ENCODE measurements around the gene RAPGEF3. TPM values are rescaled to one million over a fixed set of nuclear protein-coding genes. Genes with fewer than 3 reads are reported as not detected.
A peak's percentile ranks its signal among the peaks of the same experiment; 100 is the strongest.

Gene RAPGEF3
- total RNA-seq, 1 experiment from 2014 or later = 2.6 TPM

DNA sequence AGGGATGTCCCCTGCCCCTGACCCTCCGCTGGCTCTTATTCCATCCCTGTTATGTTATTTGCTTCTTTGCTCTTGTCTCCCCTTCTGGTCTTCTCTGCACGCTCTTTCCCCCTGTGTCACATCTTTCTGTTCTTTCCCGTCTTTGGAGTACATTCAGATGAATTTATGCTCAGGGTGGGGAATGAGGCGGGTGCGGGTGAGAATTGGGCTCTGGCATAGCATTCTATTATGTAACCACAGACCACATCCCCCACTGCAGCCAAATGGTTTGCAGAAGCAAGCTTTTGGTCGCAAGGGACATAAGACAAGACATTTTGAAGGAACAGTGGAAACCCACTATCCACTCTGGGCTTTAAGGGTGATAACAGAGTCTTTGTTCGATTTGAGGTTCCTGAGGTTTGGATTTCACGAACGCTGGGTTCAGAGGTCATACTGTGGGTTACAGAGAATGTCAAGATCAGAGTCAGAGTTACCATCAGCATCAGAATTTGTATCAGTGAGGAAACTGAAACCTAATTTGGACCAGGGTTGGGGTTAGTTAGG lies 37.2 kb downstream of the RAPGEF3 start:
- no peak for DNase-seq (ENCODE audit: low read depth)

DNA sequence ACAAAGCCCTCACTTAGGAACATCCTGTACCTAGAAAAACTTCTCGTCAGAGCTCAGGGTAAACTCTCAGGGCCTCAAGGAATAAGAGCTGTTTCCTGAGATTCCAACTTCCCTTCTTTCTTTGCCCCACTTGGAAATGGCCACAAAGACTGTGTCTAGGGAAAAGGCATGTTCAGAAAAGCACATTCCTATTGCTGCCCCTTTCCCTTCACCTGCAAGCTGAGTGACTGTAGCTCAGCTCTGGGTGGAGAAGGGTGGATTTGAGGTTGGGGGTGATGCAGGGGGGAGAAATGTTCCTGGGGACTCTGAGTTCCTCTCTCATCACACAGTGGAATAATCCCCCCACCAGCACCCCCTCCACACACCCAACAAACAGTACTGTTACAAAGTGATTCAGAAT lies 40.1 kb downstream of the RAPGEF3 start:
- DNase-seq (ENCODE audit: low read depth) = no peak

DNA sequence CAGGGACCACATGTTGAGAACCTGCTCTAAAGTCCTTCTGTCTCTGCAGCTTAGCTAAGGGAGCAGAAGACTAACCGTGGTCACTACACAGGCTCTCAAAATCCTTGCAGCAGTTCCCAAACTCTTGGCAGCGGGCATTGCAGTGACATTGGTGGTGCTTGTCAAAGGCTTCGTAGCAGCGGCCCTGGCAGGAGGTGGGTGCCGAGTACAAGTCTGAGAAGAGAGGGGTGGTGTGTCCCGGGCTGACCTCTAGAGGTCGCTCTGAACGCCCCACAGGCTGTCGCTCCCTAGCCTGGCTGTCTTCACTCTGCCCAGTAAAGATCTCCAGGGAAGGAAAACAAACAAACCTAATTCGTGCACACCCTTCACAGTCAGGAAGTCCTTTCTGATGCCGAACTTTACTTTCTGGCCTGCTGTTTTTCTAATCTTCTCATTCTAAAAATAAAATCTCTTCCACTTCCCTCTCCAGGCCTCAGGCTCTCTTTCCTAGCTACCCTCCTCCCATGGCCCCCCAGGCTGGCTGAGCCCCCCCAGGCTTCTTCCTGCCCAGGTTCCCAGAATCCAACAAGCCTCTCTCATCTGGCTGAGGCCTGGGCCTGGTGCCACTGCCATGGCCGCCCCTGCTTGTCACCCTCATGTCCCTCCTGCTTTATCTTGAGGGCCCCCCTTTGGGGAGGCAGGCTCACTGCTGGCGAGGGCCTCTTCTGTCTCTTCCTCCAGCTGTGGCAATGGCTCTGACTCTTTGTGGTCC lies 41.1 kb downstream of the RAPGEF3 start:
- peak; percentile 58 for DNase-seq (ENCODE audit: low read depth)

DNA sequence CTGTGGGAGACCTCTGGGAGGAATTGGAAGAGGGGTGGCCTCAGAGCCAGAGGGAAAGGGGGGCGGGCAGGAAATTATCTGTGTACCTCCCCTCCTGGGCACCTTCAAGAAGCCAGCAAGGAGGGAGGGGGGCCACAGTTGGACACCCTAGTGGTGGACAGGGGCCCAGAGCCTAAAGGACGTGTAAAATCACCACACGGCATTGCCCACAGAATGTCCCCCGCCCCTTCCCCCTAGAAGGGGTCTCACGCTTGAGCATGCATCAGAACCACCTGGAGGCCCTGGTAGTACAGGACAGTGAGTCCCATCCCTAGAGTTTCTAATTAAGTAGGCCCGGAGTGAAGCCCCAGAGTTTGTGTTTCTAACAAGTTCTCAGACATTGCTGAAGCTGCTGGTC lies 41.6 kb downstream of the RAPGEF3 start:
- no peak for DNase-seq (ENCODE audit: low read depth)

DNA sequence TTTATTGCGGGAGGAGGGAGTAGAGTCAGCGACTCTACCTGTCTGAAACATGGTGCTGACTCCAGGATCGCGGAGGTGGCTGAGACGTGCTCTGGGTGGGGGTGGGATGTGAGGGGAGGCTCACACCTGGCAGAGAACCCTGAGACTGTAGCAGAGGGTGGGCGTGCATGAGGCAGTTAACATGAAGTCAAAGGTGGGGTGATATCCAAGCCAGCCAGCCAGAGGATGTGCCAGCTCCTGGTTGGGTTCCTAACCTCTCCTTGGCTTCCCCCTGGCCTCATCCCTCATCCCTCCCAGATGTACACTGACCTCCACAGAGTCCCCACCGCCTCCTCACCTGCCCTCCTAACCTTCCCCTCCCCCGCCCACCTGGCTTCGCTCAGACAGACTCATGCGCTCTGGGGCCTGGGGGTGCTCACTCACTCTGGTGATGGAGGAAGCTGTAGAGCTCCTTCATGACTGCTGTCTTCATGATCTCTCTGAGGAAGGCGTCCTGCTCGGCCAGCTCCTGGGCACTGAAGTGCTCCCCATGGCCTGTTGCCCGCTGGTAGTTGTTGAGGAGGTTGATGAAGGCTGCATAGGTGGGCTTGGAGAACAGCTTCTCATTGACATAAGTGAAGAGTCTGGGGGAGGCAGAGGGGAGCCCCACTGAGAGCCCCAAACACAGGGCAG lies 42.7 kb downstream of the RAPGEF3 start:
- no peak for DNase-seq (ENCODE audit: low read depth)

DNA sequence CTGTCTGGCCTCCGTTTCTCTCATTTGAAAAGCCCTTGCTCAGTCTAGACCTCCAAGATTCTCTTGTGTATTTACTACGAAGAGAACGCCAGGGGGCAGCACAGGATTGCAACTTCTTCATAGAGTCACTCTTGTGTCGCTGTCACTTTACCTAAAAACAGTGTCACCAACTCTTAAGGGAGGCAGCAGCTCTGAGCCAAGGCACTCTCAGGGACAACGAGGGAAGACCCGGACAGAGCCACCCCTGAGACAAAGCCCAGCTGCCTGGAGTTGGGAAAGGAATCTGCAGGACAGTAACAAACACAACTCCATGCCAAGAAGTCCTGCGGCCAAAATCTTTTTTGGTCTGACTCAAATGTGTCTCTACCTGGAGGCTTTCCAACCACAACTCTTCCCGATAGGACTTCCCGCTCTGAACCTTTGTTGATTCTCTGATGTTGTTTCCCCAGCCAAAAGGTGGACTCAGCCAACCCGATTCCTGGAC lies 43.2 kb downstream of the RAPGEF3 start:
- DNase-seq (ENCODE audit: low read depth) = peak; percentile 77

DNA sequence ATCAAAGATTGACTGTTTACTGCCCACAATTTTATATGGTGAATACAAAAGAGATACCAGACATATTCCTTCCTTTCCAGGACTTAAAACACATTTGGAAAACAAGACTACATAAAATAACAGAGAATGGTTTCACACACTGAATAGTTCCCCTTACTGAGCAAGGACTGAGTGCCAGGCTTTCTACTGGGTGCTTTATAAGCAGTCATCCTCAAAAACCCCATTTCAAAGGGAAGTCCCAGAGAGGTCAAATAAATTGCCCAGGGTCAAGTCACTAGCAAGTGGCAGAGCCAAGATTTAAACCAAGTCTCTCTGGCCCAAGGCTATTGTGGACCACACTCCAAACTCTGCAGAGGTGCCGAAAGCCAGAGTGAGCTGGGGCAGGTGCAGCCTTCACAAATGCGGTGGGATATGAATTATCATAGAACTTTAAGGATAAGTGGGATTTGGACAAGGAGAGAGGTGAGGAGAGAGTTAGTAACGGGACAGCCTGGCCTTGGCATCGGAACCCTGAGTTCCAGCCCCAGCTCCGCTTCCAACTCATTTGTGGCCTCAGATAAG lies 43.8 kb downstream of the RAPGEF3 start:
- DNase-seq (ENCODE audit: low read depth) = no peak

DNA sequence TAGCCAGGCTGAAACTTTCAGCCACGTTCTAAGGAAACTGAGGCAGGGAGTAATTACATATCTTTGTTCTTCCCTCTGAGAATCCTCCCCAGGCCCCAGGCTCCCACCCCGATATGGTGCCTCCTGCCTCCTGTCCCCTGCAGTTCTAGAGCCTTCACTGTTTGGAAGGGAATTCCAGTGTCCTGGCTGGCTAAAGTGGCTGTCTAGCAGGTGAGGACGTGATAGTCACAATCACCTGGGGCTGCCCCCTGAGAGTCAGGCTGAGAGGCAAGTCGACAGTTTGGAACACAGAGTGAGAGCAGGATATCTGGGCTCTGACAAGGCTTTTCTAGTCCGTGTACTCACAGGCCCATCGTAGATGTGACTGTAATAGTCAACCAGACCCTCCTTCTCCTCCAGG lies 46.5 kb downstream of the RAPGEF3 start:
- DNase-seq (ENCODE audit: low read depth) = no peak

DNA sequence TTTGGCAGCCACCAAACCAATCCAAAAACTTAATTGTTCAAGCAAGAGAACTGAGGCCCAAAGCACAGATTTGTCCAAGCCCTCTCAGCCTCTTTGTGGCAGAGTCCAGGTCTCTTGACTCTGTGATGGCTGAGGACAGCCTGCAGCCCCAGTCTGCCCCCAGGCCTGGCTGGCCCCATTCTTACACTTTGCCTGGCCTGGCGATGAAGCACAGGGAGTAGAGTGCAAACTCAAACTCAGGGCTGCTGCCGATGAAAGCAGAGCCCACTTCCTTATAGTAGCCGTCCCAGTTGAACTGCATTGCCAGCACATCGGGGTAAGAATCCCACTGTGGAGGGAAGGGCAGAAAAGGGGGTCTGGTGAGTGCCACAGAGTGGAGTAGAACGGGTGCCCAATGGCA lies 47.2 kb downstream of the RAPGEF3 start:
- no peak for DNase-seq (ENCODE audit: low read depth)

DNA sequence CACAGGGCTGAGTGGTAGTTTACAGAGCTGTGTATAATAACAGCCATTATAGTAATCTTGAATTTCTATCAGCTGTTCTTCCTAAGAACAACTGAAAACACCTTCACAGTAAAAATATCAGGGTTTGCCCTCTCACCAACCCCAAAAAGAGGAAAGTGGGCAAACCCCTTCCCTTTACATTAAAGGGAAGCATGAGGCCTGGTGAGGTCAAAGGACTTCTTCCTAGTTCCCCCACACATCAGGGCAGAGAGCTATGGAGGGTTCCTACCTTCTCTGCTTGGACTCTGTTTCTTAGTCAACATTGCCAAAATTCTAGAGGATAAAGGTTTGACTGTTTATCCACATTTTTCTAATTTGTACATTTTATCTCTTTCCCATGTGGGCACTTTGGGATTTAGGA lies 48.4 kb downstream of the RAPGEF3 start:
- DNase-seq (ENCODE audit: low read depth) = no peak

DNA sequence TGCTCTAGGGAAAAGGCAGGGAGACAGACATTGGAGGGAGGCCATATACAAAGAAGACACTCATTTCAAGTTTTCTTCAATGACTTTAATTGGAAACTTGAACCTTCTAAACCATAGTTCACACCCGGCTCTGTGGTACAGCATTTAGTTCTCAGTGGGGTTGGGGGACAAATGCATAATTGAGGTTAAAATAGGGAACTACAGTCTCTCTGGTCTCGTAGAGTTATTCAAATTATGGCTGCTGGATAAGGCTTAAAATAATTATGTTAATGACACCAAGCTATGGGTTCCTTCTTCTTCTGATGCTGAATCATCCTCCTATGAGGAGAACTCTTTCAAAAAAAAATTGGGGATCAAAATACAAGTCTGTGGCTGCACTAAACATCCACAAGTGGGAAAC lies 49.0 kb downstream of the RAPGEF3 start:
- no peak for DNase-seq (ENCODE audit: low read depth)

DNA sequence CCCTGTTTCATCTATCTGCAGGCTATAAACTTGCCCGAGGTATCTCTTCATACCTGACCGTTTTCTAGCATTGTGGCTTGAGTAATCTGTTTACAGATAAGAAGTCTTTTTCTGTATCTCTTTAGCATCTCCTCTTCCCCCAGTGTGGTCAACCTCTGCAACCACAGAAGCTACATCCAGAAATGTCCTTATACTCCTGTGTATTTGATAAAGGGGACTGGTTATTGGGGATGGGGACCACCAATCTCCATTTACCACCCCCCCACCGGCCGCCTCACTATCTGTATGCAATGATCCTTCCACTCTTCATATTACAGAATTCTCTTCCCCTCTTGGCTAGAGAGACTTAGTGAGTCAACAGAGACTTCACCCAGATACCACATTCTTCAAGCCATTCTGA lies 49.4 kb downstream of the RAPGEF3 start:
- DNase-seq (ENCODE audit: low read depth) = no peak

DNA sequence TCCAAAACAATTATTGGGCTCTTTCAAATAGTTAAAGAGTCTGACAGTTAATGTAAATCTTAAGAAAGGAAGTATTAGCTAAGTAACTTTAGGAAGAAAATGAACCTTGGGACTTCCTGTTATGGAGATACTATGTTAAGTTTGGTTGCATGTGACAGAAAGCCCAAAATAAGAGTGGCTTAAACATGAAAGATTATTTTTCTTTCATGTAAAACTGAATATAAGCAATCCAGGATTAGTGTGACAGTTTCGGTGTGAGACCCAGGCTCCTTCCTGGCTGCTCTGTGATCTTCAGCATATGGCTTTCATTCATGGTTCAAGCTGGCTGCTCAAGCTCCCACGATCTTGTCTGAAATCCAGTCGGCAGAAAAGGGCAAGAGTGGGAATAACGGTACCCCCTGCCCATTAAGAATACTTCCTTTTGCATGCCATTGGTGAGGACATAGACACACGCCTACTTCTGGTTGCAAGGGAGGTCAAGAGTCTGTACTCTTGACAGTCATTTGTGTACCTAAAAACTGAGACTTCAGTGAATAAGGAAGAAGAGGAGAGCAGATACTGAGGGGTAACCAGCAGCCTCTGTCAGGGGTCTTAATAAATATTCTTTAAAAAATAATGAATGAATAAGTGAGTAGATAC lies 50.7 kb downstream of the RAPGEF3 start:
- DNase-seq (ENCODE audit: low read depth) = no peak

DNA sequence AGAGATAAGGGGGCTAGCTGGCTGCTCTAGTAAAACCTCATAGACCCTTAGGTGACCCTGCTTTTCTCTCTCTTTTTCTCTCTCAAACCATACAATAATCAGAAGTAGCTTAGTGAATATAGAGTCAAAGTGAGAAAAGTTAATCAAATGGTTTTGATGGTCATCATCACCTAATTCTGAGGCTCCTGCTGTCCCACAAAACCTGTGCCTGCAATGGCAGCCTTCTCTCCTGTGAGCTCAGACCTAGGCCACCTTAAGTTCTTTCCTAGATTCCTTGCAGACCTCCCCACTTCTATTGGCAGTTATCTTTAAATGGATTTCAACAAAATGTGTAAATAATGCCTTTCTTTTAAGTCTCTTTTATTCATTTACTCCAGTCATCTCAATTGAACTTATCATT lies 51.3 kb downstream of the RAPGEF3 start:
- no peak for DNase-seq (ENCODE audit: low read depth)

DNA sequence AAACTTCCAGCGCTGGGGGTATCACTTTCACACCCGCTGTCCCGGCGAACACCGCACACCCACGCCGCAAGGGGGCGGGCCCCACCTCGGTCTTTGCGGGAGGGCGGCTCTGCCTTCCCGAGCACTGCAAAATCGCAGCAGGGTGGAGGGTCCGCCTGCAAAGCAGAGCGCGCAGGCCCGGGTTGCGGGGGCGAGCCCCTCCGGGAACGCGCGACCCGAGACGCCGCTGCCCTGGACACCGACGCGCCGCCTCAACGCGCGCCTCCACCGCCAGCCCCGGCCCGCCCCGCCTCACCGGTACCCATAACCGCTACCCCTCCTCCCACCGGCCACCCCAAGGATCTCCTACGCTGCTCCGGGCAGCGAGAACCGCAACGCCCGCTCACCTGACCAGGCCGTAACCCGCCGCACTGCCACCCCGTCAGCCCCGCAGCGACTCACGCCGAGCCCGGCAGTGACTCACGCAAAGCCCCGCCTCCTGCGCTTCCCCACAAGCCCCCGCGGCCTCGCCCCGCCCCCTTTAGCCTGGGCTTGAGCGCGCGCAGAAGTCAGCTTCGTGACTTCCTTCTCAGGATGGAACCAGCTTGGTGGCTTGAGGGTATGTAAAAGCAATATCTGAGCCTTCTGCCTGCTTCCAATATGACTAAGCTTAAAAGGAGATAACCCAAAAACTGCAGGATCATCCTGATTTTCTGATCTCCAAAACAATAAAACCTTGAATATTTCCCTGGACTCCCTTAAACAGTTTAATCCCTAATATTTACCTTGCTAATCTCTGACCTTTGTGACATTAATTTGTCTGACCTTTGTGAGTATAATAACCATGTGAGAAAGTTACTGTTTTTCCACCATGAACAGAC lies 52.9 kb downstream of the RAPGEF3 start, which contains the start of gene RPAP3:
Gene RPAP3, minus strand, starts transcription at position 465 of the 860 bp plus-strand sequence. CDS start 3,190 bp downstream, outside the sequence.
- peak; percentile 93 for DNase-seq (ENCODE audit: low read depth)

DNA sequence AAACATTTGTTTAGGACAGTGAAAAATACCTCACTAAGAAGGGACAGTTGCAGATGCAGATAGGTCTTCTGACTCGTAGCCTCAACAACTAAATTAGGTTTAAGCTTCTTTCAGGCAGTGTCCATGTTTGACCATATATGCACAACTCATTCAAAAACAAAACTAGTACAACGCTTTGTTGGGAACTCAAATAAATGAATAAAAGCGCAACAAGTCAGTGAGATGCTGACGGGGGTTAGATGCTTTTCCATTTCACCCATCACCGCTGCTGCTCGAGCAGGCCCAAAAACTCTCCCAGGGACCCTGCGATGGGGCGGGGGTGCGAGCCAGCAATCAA lies 53.5 kb downstream of the RAPGEF3 start:
- no peak for DNase-seq (ENCODE audit: low read depth)

DNA sequence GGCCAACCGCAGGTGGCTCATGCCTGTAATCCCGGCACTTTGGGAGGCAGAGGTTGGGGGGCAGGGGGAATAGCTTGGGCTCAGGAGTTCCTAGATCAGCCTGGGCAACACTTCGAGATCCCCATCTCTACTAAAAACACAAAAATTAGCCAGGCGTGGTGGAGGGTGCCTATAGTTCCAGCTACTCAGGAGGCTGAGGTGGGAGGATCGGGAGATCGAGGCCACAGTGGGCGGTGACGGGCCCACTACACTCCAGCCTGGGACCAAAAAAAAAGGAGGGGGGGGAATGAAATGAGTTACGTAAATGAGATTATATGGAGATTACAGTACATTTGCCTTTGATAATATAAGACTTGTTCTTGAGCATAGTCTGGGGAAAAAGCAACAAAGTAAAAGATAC lies 54.0 kb downstream of the RAPGEF3 start:
- no peak for DNase-seq (ENCODE audit: low read depth)

DNA sequence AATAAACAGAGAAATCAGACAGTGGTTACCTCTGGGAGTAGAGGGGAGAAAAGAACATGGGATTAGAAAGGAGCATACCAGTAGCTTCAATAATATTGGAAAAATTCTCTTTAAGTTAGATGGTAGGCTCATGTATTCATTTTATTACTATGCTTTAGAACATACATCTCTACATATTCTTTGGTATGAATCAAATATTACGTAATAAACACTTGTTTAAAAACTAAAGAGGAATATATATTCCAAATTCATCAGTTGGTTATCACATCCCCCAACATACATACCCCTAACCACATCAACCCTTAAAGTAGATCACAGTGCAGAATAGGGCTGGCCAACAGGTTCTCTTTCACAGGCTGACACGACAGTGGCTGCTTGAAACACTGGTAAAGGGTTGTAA lies 58.4 kb downstream of the RAPGEF3 start:
- no peak for DNase-seq (ENCODE audit: low read depth)

DNA sequence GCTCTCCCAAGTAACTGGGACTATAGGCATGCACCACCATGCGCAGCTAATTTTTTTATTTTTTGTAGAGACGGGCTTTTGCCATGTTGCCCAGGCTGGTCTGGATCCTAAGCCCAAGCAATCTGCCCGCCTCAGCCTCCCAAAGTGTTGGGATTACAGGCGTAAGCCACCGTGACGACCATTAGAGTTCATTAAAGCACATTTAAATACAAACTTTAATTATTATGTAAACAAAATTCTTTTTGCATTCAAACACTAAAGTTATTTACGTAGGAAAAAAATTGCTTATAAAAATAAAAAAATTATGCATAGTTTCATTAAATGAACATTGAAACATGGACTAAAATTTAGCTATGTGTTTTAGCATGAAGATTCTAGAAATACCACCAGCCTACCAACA lies 60.0 kb downstream of the RAPGEF3 start:
- DNase-seq (ENCODE audit: low read depth) = no peak

DNA sequence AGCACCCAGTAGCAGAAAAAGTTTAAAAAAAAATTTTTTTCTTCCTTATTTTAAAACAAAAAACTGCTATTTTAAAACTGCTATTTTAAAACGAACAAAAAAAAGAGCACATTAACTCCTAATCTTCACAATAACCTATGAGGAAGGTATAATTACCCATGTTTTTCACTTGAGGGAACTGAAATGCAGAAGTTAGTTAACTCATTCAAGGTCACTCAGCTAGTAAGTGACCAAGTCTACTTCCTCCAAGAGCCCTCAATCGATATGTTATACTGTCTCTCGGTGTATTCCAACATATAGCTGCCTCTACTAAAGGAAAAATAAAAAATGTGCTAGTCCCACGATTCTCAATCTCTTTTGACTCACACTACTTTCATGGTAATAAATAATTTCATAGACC lies 60.6 kb downstream of the RAPGEF3 start:
- no peak for DNase-seq (ENCODE audit: low read depth)

DNA sequence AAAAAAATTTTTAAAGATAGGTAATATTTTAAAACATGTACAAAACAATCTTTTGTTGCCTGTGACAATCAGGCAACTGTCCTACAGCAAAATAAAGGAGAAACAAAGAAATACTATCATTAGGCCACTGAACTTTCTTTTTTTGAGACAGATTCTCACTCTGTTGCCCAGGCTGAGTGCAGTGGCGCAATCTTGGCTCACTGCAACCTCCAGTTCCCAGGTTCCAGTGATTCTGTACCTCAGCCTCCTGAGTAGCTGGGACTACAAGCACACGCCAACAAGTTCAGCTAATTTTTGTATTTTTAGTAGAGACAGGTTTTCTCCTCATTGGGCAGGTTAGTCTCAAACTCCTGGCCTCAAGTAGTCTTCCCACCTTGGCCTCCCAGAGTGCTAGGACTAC lies 69.5 kb downstream of the RAPGEF3 start:
- DNase-seq (ENCODE audit: low read depth) = no peak
